Upper lobe of right lung (tissue), 1 donor: Measurements from ENCODE around the gene FASTKD1. TPM values are rescaled to one million over a fixed set of nuclear protein-coding genes. Genes with fewer than 3 reads are reported as not detected.
"Not testable (repeated sequence)": the region's sequence is repeated elsewhere in the genome, so short reads cannot be mapped to it uniquely, and the experiment has no call there.

ENCODE experiments used
- ATAC-seq: fragments of 200-7000 bp; cut with Tn5 transposase; one replicate; pipeline ENCODE4 v1.9.1; 2020; ENCODE audit warnings: mild to moderate bottlenecking, moderate library complexity
- DNase-seq: peaks from one replicate; pipeline ENCODE4 v3.0.0-alpha.2; 2020
- H3K27ac ChIP-seq: fragments of 200-600 bp; one replicate; pipeline ENCODE4 v1.8.0; 2022
- H3K27me3 ChIP-seq: fragments of 200-600 bp; one replicate; pipeline ENCODE4 v1.8.0; 2022; ENCODE audit warnings: mild to moderate bottlenecking
- H3K36me3 ChIP-seq: fragments of 200-600 bp; one replicate; pipeline ENCODE4 v1.8.0; 2022
- H3K4me1 ChIP-seq: fragments of 200-600 bp; one replicate; pipeline ENCODE4 v1.8.0; 2022
- H3K4me3 ChIP-seq: fragments of 200-600 bp; one replicate; pipeline ENCODE4 v1.8.0; 2022; ENCODE audit warnings: mild to moderate bottlenecking
- H3K9me3 ChIP-seq: fragments of 200-600 bp; one replicate; pipeline ENCODE4 v1.8.0; 2022
- CTCF ChIP-seq: fragments of 200-600 bp; IDR thresholded peaks from one replicate; pipeline ENCODE4 v1.8.0; 2022; ENCODE audit warnings: antibody characterized with exemption
- intact Hi-C: fragments of 100-400 bp; cut with DNase I; formaldehyde crosslinking; loops from one replicate; pipeline ENCODE4 v1.11.0; 2022
- total RNA-seq: library from RNA; stranded (reverse); fragmentation: NEBNext Ultra II Directional; extraction: Animal tissue kit (Norgen Biotek cat#: 25700); gene quantifications from one replicate; pipeline ENCODE4 v1.2.1, GENCODE V29; 2021
- donor health status: DM: no; HTN: yes; CAD: no; lungs with severe emphysema.

The FASTKD1 gene
- total RNA-seq, 1 donor from 2014 or later = 31.2 TPM

- H3K27ac ChIP-seq = no peak overlapping the region
- H3K4me1 ChIP-seq = no peaks in the 10 kb centered on the region
- no peak for ATAC-seq
- no peak overlapping the region for H3K4me3 ChIP-seq
- no peak for DNase-seq
- intact Hi-C loops = no loop called here
- no peaks in the 10 kb centered on the region for H3K9me3 ChIP-seq
- H3K36me3 ChIP-seq = peaks cover 30% of the 10 kb centered on the region
- no peak for TF ChIP-seq CTCF
- no peaks in the 10 kb centered on the region for H3K27me3 ChIP-seq
These were observed 11.1 kb downstream of the FASTKD1 start for GRCh38 chr2:169562519-169562918.

GRCh38 chr2:169562084-169562483, 11.6 kb downstream of the FASTKD1 start:
- H3K27ac ChIP-seq, intact Hi-C loops, ATAC-seq, H3K27me3 ChIP-seq, H3K4me3 ChIP-seq, H3K4me1 ChIP-seq, H3K9me3 ChIP-seq, DNase-seq: not testable (repeated sequence)
- H3K36me3 ChIP-seq = peaks cover 30% of the 10 kb centered on the region

DNA sequence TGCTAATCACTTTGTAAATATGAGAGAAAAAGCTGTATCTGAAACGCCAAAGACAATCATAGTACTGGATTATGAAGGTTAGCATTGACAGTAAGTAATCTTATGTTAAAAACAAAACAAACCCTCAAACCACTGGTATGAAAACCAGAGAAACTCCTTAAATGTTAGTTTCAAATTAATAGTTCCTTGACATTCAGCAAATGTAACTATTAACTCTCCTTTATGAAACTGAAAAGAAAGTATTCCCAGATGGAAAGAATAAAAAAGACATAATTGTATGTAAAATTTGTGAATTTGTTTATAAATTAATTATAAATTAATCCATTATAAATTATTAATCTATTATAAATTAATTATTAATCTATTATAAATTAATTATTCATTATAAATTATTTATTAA, 12.3 kb downstream of the FASTKD1 start:
- H3K36me3 ChIP-seq = peaks cover 36% of the 10 kb centered on the region
- DNase-seq (no peak), ATAC-seq (no peak)
- H3K4me1 ChIP-seq = no peaks in the 10 kb centered on the region
- H3K27ac ChIP-seq = no peak overlapping the region
- H3K9me3 ChIP-seq = no peaks in the 10 kb centered on the region
- no peak overlapping the region for H3K4me3 ChIP-seq
- intact Hi-C loops = no loop called here
- no peak for TF ChIP-seq CTCF
- H3K27me3 ChIP-seq = no peaks in the 10 kb centered on the region

- no peak for TF ChIP-seq CTCF
- H3K4me3 ChIP-seq = no peak overlapping the region
- intact Hi-C loops = no loop called here
These were observed 26.9 kb downstream of the FASTKD1 start for GRCh38 chr2:169546756-169547155.

GRCh38 chr2:169542433-169542832, 31.2 kb downstream of the FASTKD1 start:
- Histone ChIP-seq H3K4me1 (no peaks in the 10 kb centered on the region), H3K9me3 (no peaks in the 10 kb centered on the region), H3K27ac (no peak overlapping the region), H3K27me3 (no peaks in the 10 kb centered on the region), H3K36me3 (peaks cover 36% of the 10 kb centered on the region), H3K4me3 (no peak overlapping the region)
- TF ChIP-seq CTCF = no peak
- DNase-seq = no peak
- intact Hi-C loops = no loop called here
- no peak for ATAC-seq

More at GRCh38 chr2:169546756-169547155, 26.9 kb downstream of the FASTKD1 start:
- Histone ChIP-seq H3K9me3 (no peaks in the 10 kb centered on the region), H3K27me3 (no peaks in the 10 kb centered on the region), H3K4me1 (no peaks in the 10 kb centered on the region), H3K36me3 (peaks cover 36% of the 10 kb centered on the region), H3K27ac (no peak overlapping the region)
- ATAC-seq (no peak), DNase-seq (no peak)

DNA sequence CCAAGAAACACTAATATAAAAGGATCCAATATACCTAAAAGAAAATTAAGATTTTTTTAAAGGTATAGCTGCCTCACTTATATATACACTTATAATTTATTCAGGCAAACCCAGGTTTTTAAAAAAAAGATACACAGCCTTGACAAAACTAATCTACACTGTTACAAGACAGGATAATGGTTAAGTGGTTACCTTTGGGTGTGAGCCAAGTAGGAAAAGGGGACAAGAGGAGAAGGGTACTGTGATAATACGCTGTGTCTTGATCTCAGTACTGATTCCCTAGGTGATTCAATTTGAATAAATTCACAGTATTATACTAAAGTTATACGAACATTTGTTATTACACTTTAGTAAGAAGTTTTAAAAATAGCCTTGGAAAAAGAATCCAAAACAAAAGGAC, 33.5 kb downstream of the FASTKD1 start:
- H3K4me3 ChIP-seq = no peak overlapping the region
- no peak for TF ChIP-seq CTCF
- H3K27ac ChIP-seq = no peak overlapping the region
- H3K27me3 ChIP-seq = no peaks in the 10 kb centered on the region
- peaks cover 25% of the 10 kb centered on the region for H3K36me3 ChIP-seq
- intact Hi-C loops = no loop called here
- no peaks in the 10 kb centered on the region for H3K9me3 ChIP-seq
- no peak for ATAC-seq
- no peak for DNase-seq
- no peaks in the 10 kb centered on the region for H3K4me1 ChIP-seq

GRCh38 chr2:169539460-169539859, 34.2 kb downstream of the FASTKD1 start:
- intact Hi-C loops, ATAC-seq: not testable (repeated sequence)

More at GRCh38 chr2:169539460-169539859, 34.2 kb downstream of the FASTKD1 start:
- H3K36me3 ChIP-seq = peaks cover 19% of the 10 kb centered on the region
- not testable (repeated sequence) for H3K27ac ChIP-seq, H3K27me3 ChIP-seq, H3K9me3 ChIP-seq, H3K4me3 ChIP-seq, H3K4me1 ChIP-seq, DNase-seq
